SK-N-SH treated with all-trans-retinoic acid at 6 μM for 48 hours (cell line): Measurements from ENCODE around the gene NARS2.

Experiments used
- ATAC-seq: fragments of 200-7000 bp; cut with Tn5 transposase; 3 replicates; pipeline ENCODE4 v1.9.1; 2020; ENCODE audit warnings: mild to moderate bottlenecking, moderate library complexity
- ARNTL ChIP-seq: fragments of 450-650 bp; formaldehyde crosslinking; IDR thresholded peaks from 2 replicates; pipeline ENCODE4 v1.5.0; 2020; ENCODE audit warnings: low read depth, mild to moderate bottlenecking, moderate library complexity, borderline replicate concordance
- BACH2 ChIP-seq: fragments of 250-450 bp; sonication (Bioruptor Pico); IDR thresholded peaks from 2 replicates; pipeline ENCODE4 v1.9.0; 2021; ENCODE audit warnings: mild to moderate bottlenecking, borderline replicate concordance
- CSDC2 ChIP-seq: fragments of 250-450 bp; sonication (Bioruptor Pico); IDR thresholded peaks from 2 replicates; pipeline ENCODE4 v1.5.0; 2020; ENCODE audit warnings: mild to moderate bottlenecking, moderate library complexity
- ESRRG ChIP-seq: fragments of 250-450 bp; sonication (Bioruptor Pico); IDR thresholded peaks from 2 replicates; pipeline ENCODE4 v1.6.1; 2021; ENCODE audit warnings: mild to moderate bottlenecking
- GLIS3 ChIP-seq: fragments of 250-450 bp; sonication (Bioruptor Pico); IDR thresholded peaks from 2 replicates; pipeline ENCODE4 v1.5.0; 2020; ENCODE audit warnings: mild to moderate bottlenecking, moderate library complexity
- ISL1 ChIP-seq: fragments of 250-450 bp; sonication (Bioruptor Pico); IDR thresholded peaks from 2 replicates; pipeline ENCODE4 v2.1.2; 2022; ENCODE audit warnings: mild to moderate bottlenecking, moderate library complexity
- OSR1 ChIP-seq: fragments of 250-450 bp; sonication (Bioruptor Pico); IDR thresholded peaks from 2 replicates; pipeline ENCODE4 v1.8.0; 2022; ENCODE audit warnings: moderate library complexity, mild to moderate bottlenecking, inconsistent platforms
- PATZ1 ChIP-seq: fragments of 250-450 bp; sonication (Bioruptor Pico); IDR thresholded peaks from 2 replicates; pipeline ENCODE4 v1.8.0; 2020; ENCODE audit warnings: mild to moderate bottlenecking, moderate library complexity, borderline replicate concordance
- PPARA ChIP-seq: fragments of 250-450 bp; sonication (Bioruptor Pico); IDR thresholded peaks from 2 replicates; pipeline ENCODE4 v1.5.0; 2020; ENCODE audit warnings: mild to moderate bottlenecking, borderline replicate concordance
- RARB ChIP-seq: fragments of 250-450 bp; sonication (Bioruptor Pico); IDR thresholded peaks from 2 replicates; pipeline ENCODE4 v1.8.0; 2021; ENCODE audit warnings: mild to moderate bottlenecking, moderate library complexity
- SNAI2 ChIP-seq: fragments of 250-450 bp; sonication (Bioruptor Pico); IDR thresholded peaks from 2 replicates; pipeline ENCODE4 v1.5.0; 2020; ENCODE audit warnings: mild to moderate bottlenecking, moderate library complexity
- TCF4 ChIP-seq: fragments of 250-450 bp; sonication (Bioruptor Pico); IDR thresholded peaks from 2 replicates; pipeline ENCODE4 v1.8.0; 2021; ENCODE audit warnings: mild to moderate bottlenecking, moderate library complexity, borderline replicate concordance
- TOX ChIP-seq: fragments of 250-450 bp; sonication (Bioruptor Pico); IDR thresholded peaks from 2 replicates; pipeline ENCODE4 v1.8.0; 2021; ENCODE audit warnings: mild to moderate bottlenecking, moderate library complexity, borderline replicate concordance
- TSHZ2 ChIP-seq: fragments of 250-450 bp; sonication (Bioruptor Pico); IDR thresholded peaks from 2 replicates; pipeline ENCODE4 v1.5.0; 2020; ENCODE audit warnings: mild to moderate bottlenecking, moderate library complexity
- ZC3H10 ChIP-seq: fragments of 250-450 bp; sonication (Bioruptor Pico); IDR thresholded peaks from 2 replicates; pipeline ENCODE4 v1.5.1; 2021; ENCODE audit warnings: mild to moderate bottlenecking, moderate library complexity
- ZFP3 ChIP-seq: fragments of 250-450 bp; sonication (Bioruptor Pico); IDR thresholded peaks from 2 replicates; pipeline ENCODE4 v1.5.0; 2020; ENCODE audit warnings: mild to moderate bottlenecking, moderate library complexity
- ZFP30 ChIP-seq: fragments of 450-650 bp; formaldehyde crosslinking; IDR thresholded peaks from 2 replicates; pipeline ENCODE4 v1.5.0; 2022; ENCODE audit warnings: mild to moderate bottlenecking, moderate library complexity
- ZNF565 ChIP-seq: fragments of 450-650 bp; formaldehyde crosslinking; conservative IDR thresholded peaks from 2 replicates; pipeline ENCODE4 v1.5.0; 2020; ENCODE audit warnings: low read depth, mild to moderate bottlenecking, moderate library complexity
- ZNF70 ChIP-seq: fragments of 450-650 bp; formaldehyde crosslinking; IDR thresholded peaks from 2 replicates; pipeline ENCODE4 v1.5.0; 2020; ENCODE audit warnings: mild to moderate bottlenecking, moderate library complexity
- TF ChIP-seq, protein P1 (sequence below): fragments of 250-450 bp; sonication (Bioruptor Pico); IDR thresholded peaks from 2 replicates; pipeline ENCODE4 v1.8.0; 2021; ENCODE audit warnings: low read depth, mild to moderate bottlenecking, moderate library complexity, borderline replicate concordance
- TF ChIP-seq, protein P2 (sequence below): fragments of 250-450 bp; sonication (Bioruptor Pico); IDR thresholded peaks from 2 replicates; pipeline ENCODE4 v1.5.1; 2020; ENCODE audit warnings: low read depth, mild to moderate bottlenecking, moderate library complexity

The NARS2 gene

GRCh38 chr11:78457448-78457847 is 117.2 kb downstream of the NARS2 start:
- TF ChIP-seq, protein P1, sequence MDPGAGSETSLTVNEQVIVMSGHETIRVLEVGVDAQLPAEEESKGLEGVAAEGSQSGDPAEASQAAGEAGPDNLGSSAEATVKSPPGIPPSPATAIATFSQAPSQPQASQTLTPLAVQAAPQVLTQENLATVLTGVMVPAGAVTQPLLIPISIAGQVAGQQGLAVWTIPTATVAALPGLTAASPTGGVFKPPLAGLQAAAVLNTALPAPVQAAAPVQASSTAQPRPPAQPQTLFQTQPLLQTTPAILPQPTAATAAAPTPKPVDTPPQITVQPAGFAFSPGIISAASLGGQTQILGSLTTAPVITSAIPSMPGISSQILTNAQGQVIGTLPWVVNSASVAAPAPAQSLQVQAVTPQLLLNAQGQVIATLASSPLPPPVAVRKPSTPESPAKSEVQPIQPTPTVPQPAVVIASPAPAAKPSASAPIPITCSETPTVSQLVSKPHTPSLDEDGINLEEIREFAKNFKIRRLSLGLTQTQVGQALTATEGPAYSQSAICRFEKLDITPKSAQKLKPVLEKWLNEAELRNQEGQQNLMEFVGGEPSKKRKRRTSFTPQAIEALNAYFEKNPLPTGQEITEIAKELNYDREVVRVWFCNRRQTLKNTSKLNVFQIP (CRISPR knock-in tag), result no peak
- no peak for TF ChIP-seq ZC3H10
- no peak for ATAC-seq

DNA sequence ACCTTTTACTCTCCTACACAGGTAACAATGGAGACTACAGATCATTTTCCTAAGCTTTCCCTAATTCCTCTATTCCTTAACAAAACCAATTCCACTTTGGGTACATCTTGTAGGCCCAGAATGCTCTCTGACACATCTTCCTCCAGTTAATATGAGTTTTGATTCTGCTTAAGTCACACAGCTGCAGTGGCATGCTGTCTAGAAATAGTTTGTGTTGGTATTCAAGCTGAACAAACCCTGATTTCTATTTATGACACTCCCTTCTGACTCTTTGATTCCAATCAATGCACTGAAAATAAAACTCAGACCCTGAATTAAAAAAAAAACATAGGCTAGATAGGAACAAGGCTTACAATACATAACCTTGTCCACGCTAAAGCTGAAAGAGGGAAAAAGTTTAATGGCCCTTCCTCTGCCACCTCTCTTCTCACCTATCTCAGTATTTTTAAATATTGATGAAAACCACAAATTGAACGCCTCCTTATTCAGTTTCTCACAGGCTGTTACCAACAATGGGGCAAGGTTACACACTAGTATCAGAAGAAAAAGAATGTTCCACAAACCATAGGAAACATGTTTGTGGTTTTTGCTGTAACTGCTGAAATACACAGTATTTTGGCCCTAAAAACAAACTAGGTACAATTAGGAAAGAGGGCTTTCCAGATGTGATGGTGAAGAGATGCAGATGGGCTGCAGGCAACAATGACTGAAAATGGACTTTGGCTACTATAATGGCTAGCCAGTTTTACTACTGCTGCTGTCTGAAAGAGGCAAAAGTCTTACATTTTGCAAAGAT is 121.3 kb downstream of the NARS2 start:
- TF ChIP-seq CSDC2 (no peak), ZFP3 (CRISPR knock-in tag) (no peak), ESRRG (CRISPR knock-in tag) (no peak), ISL1 (CRISPR knock-in tag) (no peak), RARB (CRISPR knock-in tag) (no peak), BACH2 (CRISPR knock-in tag) (no peak), PPARA (CRISPR knock-in tag) (no peak), OSR1 (CRISPR knock-in tag) (no peak), ARNTL (CRISPR knock-in tag) (no peak)
- no peak for ATAC-seq

GRCh38 chr11:78451371-78452150 is 123.1 kb downstream of the NARS2 start:
- no peak for ATAC-seq
- TF ChIP-seq ARNTL (CRISPR knock-in tag), result no peak
- TF ChIP-seq ESRRG (CRISPR knock-in tag), result no peak
- TF ChIP-seq PPARA (CRISPR knock-in tag), result no peak
- no peak for TF ChIP-seq ZFP3 (CRISPR knock-in tag)
- no peak for TF ChIP-seq SNAI2 (CRISPR knock-in tag)
- no peak for TF ChIP-seq TCF4 (CRISPR knock-in tag)

GRCh38 chr11:78450866-78451265 is 123.8 kb downstream of the NARS2 start:
- no peak for ATAC-seq
- TF ChIP-seq SNAI2 (CRISPR knock-in tag), result no peak
- TF ChIP-seq ZFP30, result no peak
- no peak for TF ChIP-seq RARB (CRISPR knock-in tag)
- TF ChIP-seq TCF4 (CRISPR knock-in tag), result no peak
- no peak for TF ChIP-seq CSDC2
- TF ChIP-seq ZC3H10, result no peak
- TF ChIP-seq ZNF70, result no peak
- TF ChIP-seq TOX (CRISPR knock-in tag), result no peak
- no peak for TF ChIP-seq GLIS3
- no peak for TF ChIP-seq ZNF565 (CRISPR knock-in tag)
- no peak for TF ChIP-seq TSHZ2 (CRISPR knock-in tag)
- TF ChIP-seq, protein P2, sequence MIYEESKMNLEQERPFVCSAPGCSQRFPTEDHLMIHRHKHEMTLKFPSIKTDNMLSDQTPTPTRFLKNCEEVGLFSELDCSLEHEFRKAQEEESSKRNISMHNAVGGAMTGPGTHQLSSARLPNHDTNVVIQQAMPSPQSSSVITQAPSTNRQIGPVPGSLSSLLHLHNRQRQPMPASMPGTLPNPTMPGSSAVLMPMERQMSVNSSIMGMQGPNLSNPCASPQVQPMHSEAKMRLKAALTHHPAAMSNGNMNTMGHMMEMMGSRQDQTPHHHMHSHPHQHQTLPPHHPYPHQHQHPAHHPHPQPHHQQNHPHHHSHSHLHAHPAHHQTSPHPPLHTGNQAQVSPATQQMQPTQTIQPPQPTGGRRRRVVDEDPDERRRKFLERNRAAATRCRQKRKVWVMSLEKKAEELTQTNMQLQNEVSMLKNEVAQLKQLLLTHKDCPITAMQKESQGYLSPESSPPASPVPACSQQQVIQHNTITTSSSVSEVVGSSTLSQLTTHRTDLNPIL, result no peak

GRCh38 chr11:78449866-78450265 is 124.8 kb downstream of the NARS2 start:
- ATAC-seq, result no peak
- no peak for TF ChIP-seq PATZ1 (CRISPR knock-in tag)
- TF ChIP-seq CSDC2, result no peak
- no peak for TF ChIP-seq ZNF565 (CRISPR knock-in tag)
- TF ChIP-seq ZFP30, result no peak
- TF ChIP-seq GLIS3, result no peak
- TF ChIP-seq RARB (CRISPR knock-in tag), result no peak
